G401.6 (cell line): ENCODE data around the gene FOXL2NB.

Experiments used
- FAIRE-seq: peaks from 2 replicates; lab custom pipeline; 2012; peaks lifted over from hg19 to GRCh38; lab: Jason Lieb, UNC

The FOXL2NB gene

GRCh38 chr3:138933068-138933668 lies 13.8 kb upstream of the FOXL2NB start:
- no peak for FAIRE-seq

DNA sequence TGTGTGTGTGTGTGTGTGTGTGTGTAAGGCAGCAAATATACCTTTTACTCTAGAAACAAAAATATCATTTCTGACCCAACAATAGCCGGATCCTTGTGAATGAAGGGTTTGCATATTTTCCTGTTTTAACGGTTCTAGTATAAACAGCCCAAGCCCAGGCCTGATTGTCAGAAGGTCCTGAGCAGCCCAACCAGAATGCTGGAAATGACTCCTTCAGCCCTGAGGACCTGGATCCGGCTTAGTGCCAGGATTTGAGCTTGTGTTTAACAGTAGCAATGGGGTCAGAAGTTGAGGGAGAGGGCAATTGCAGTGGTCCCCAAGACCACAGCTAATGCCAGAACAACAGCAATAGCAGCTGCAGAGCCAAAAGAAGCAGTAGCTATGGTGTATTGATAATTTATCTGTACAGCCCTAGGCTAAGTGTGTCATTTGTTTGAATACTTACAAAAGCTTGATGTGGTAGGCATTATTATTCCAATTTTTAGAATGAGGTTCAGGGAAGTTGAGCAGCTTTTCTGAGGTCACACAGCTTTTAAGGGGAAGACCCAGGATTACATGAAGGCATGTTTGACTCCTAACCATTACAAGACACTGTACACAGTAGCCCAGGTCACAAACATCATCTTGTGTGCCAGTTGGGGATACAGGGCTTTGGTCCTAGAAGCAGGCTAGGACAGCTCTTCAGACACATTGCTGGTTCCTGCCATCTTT lies 12.9 kb upstream of the FOXL2NB start:
- FAIRE-seq, result no peak

DNA sequence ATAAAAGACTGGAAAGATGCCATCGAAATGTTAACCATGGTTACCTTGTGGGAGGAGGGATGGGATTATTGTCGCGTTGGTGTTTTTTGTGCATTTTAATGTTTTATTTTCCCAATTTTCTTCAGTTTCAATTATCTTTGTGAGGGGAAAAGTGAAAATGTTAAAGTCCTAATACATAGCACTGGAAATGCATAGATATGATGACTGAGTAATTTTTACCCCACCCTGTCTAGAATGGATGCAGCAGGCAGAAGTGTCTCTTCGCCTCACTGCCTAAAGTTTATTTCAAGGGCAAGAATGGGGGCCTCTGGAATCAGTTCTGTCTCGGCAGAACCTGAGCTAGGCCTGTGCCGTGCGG lies 11.5 kb upstream of the FOXL2NB start:
- FAIRE-seq, result no peak

DNA sequence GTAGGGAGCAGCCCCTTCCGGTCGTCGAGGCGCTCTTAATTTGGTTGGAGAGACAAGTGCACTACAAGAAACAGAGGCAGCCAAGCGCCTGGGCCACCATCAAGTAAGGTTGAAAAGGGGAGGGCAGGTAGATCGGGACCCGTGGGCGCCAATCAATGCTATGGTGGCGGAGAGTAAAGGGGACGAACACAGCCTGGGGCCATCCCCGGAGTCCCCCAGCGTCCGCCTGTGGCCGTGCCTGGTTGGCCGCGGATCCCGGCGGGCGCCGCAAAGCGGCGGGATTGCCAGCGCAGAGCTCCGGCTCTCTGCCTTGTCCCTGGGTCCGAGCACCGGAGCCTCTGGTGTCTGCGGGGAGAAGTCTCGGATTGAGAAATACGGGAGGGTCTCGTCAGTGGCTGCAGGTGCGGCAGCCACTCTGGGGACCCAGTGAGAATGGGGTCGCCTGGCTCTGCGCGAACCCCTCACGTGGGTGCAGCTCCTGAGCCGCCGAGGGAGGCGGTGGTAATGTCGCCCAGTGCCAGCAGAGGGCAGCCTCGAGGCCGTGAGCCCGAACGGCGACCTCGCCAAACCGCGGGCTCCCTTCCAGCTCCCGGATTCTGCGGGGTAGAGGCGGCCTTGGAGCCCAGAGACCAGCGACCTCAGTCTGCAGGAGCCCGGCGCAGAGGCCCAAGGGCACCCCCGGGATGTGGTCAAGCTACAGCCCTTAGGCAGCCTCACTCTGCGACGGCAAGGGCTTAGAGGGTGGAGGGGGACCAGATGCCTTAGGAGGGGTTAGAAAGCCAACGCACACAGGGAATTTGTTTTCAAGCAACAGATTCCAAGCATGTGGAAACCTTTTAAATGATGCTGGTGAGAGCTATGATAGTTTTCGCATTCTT lies 10.9 kb upstream of the FOXL2NB start:
- peak; percentile 30 for FAIRE-seq

DNA sequence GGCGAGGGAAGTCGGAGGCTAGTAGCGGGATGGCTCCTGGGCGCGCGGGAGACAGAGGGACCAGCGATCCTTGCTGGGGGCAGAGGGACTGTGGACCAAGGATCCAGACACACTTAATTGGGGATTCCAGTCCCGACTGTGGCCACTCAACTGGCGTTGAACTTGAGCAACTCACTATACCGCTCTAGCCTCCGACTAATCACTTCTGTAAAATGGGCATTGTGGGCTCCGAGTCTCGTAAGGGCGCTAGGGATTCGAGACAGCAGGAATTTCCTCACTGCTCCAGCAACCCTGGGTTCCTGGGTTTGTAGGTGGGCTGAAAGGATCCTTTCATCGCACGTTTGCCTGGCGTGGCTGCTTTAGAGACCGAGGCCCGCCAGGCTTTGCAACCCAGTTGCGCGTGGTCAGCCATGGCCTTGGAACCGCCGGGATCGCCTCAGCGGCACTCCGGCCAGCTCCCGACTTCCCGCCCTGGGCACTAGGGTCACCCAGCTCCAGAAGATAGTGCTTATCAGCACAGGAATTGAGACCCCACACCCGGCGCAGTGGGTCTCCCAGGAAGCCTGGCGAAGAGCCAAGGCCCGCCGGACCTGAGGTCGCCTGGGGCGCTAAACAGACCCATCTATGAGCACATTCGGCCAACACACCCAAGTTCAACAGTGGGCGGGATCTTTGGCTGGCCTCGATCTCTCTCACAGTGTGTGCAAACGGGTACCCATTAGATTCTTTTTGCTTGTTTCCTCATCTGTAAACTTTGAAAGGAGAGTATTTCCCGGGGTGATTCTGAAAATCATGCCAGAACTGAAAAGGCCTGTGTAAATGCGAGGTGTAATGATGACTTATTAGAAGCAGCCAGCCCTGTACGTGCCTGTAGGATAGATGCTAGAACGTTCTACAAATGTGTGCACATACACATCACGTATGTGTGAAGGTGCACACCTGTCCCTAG lies 10.0 kb upstream of the FOXL2NB start:
- FAIRE-seq, result no peak

- FAIRE-seq, result no peak
Measured at GRCh38 chr3:138937690-138938055, 9.3 kb upstream of the FOXL2NB start.

GRCh38 chr3:138938056-138938876 lies 8.8 kb upstream of the FOXL2NB start:
- FAIRE-seq, result no peak

- FAIRE-seq, result no peak
Measured at GRCh38 chr3:138938877-138939560, 8.0 kb upstream of the FOXL2NB start.

GRCh38 chr3:138939561-138940241 lies 7.3 kb upstream of the FOXL2NB start:
- no peak for FAIRE-seq

DNA sequence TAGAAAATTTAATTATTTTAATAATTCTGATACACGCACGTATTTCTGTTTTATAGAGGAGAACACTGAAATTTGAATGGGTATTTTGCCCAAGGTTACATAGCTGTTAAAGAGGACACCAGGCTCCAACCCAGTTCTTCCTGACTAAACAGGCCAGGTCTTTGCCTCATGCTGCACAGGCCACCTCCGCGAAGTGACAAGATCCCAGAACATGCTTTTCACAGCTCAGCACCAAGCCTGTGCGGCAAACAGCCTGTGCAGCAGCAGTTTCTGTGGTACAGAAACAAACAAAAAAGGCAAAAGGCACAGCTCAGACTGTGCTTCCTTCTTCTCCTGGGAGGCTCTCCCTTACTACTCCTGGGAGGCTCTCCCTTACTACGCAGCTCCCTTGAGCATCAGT lies 6.6 kb upstream of the FOXL2NB start:
- no peak for FAIRE-seq

DNA sequence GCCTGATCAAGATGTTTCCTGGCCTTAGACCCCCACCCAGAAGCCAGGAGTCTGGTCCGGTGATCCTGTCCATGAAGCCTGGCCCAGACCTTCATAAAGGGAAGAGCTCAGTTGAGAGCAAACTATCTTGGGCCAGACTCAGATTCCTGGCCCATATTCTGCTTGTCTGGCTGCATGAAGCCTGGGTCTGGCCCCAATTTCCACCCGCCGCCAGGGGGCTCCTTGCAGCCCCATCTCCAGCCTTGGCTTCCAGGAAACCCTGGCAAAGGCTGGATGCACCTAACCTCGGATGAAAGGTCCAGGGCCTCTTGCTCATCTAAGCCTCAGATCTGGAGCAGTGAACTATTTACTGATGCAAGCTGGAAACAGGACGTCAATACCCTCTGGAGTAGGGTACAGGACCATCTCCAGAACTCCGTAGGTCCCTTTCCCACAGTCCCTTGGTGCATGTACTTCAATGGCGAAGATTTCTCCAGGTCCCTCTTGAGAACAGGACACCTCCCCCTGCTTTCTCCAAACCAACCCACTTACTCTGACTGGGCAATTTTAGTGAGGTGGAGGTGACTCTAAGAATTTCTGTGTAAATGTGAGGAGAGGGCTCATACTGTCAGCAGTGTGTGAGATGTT lies 5.6 kb upstream of the FOXL2NB start:
- no peak for FAIRE-seq

GRCh38 chr3:138942271-138942670 lies 4.7 kb upstream of the FOXL2NB start:
- FAIRE-seq, result no peak

DNA sequence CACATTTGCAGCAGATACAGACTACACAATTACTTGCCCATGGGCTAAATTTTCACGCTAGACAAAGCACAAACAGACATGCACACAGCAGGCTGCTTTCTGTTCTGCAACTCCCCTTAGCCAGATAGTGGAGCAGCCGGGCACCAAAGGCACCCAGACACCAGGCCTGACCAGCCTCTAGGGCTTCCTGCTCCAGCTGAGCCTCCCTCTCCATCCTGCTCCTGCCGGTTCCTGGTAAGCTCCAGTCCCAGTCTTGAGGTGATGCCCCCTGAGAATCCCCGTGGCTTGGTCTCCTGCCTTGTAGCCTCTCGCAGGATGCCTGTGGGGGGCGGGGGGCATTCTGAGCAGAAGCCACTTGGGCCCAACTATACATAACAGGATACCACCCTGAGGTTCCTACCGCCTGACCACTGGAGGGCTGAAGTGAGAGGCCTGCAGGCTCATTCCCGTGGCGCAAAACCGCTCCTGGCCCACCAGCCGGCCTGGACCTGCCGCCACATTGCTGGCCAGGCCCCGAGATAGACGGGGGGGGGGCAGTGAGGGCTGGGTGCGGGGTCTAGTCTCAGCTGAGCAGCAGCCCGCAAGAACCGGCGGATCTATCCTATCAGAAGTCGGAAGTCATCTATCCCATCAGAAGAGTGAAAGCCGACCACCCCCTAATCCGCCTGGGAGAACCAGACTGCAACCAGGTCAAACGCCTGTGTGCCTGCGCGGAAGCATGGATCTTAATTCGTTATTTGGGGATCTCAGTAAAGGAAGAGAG lies 4.0 kb upstream of the FOXL2NB start:
- FAIRE-seq, result no peak

- no peak for FAIRE-seq
Measured at GRCh38 chr3:138943724-138944653, 3.0 kb upstream of the FOXL2NB start.

DNA sequence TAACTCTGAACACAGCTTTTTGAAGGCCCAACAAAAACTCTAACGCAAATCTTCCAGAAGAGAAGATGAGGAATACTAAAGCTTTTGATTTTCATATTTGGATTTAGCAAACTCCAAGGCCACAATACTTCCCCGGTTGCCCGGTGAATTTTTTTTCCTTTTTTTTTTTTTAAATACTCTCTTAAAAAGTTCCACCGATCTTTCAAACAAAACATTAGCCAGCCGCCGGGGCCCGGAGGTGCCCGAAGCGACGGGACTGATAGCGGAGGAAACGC lies 2.4 kb upstream of the FOXL2NB start:
- no peak for FAIRE-seq

- no peak for FAIRE-seq
Measured at GRCh38 chr3:138944929-138945708, 1.9 kb upstream of the FOXL2NB start.
